Psoas muscle (tissue), 8 donors: ENCODE data around the gene TCF12. TPM values are rescaled to one million over a fixed set of nuclear protein-coding genes. Genes with fewer than 3 reads are reported as not detected.

ENCODE experiments used
- ATAC-seq, 4 donors: fragments of 200-7000 bp; cut with Tn5 transposase; one replicate each; pipeline ENCODE4 v1.9.1; 2020; ENCODE audit warnings: moderate library complexity in 3 of 4, mild to moderate bottlenecking in 2 of 4
- DNase-seq, 2 donors: peaks; one replicate each; pipeline ENCODE4 v3.0.0-alpha.2; 2020
- H3K27ac ChIP-seq: fragments of 200-600 bp; one replicate; pipeline ENCODE4 v1.8.0; 2022
- H3K27me3 ChIP-seq, 3 donors: fragments of 200-600 bp in 1 of 3; one replicate each; pipeline versions ENCODE4 v1.6.1 to v1.8.0; 2013 to 2022; ENCODE audit warnings: low read length in 2 of 3, mild to moderate bottlenecking in 2 of 3, moderate library complexity in 1 of 3; ENCODE audit not compliant: insufficient read depth in 3 of 3
- H3K36me3 ChIP-seq, 2 donors: fragments of 200-600 bp in 1 of 2; one replicate each; pipeline versions ENCODE4 v1.6.1 to v1.8.0; 2013 to 2022; ENCODE audit warnings: low read depth in 1 of 2, mild to moderate bottlenecking in 1 of 2, moderate library complexity in 1 of 2; ENCODE audit not compliant: insufficient read depth in 1 of 2
- H3K4me1 ChIP-seq: fragments of 200-600 bp; one replicate; pipeline ENCODE4 v1.8.0; 2022
- H3K4me3 ChIP-seq: fragments of 200-600 bp; one replicate; pipeline ENCODE4 v1.8.0; 2022; ENCODE audit warnings: mild to moderate bottlenecking
- H3K9me3 ChIP-seq: fragments of 200-600 bp; one replicate; pipeline ENCODE4 v1.8.0; 2022
- WGBS, 3 donors: extraction: QIAGEN DNeasy Blood & Tissue Kit; methylation state at CpG; one replicate each; pipeline versions ENCODE4 v1.1.6 to v1.1.7; 2013; 5-methylcytosine and 5-hydroxymethylcytosine counted together
- intact Hi-C, 2 donors: fragments of 100-400 bp; cut with DNase I; formaldehyde crosslinking; loops; one replicate each; pipeline versions ENCODE4 v1.11.0 to v1.14.2; 2022
- polyA plus RNA-seq, 3 donors: library from polyadenylated mRNA; stranded (reverse); fragments of 200-250 nt; gene quantifications; one replicate each; pipeline ENCODE4 v1.2.3, GENCODE V29; 2013
- total RNA-seq, 4 donors: library from RNA; stranded (reverse); fragmentation: NEBNext Ultra II Directional in 2 of 4; extraction: Animal tissue kit (Norgen Biotek cat#: 25700) in 2 of 4; gene quantifications; one replicate each; pipeline versions ENCODE4 v1.2.1 to v1.2.4, GENCODE V29; 2021 to 2023
- TF ChIP-seq, protein P1 (sequence below): fragments of 200-600 bp; IDR thresholded peaks from one replicate; pipeline ENCODE4 v1.8.0; 2022; ENCODE audit warnings: antibody characterized with exemption
- donor health status: healthy with polysubstance abuse.
- donor health status: DM: no; HTN: no; CAD: no; lungs with moderate emphysema.
- donor health status: Bipolar disorder and iron deficiency.
- donor health status: healthy.
- donor health status: DM: yes; HTN: yes; CAD: no.
- donor health status: DM: no; HTN: no; CAD: no.
- donor health status: DM: no; HTN: no; CAD: no.
- donor health status: DM: yes; HTN: yes; CAD: no.

TCF12 gene
- total and polyA plus RNA-seq, 7 donors, result 10.5 to 53.1 (median 30.5) TPM

DNA sequence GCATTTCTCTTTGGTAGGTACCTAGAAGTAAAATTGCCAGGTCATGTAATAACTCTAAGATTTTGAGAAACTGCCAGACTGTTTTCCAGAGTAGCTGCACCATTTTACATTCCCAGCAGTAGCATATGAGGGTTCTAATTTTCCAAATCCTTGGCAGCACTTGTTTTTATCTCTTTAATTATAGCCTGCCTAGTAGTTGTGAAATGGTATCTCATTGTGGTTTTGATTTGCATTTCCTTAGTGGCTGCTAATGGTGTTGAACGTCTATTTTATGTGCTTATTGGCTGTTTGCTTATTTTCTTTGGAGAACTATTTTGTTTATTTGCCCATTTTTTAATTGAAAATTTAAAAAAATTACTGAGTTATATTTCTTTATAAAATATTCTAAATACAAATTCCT is 117.9 kb downstream of the TCF12 start:
- 11 to 22% (median 13%) methylated on average over 1 of the region's 1 CpG for WGBS, 3 donors
- intact Hi-C loops, result no loop called here
- no peaks in the 10 kb centered on the region for H3K9me3 ChIP-seq

DNA sequence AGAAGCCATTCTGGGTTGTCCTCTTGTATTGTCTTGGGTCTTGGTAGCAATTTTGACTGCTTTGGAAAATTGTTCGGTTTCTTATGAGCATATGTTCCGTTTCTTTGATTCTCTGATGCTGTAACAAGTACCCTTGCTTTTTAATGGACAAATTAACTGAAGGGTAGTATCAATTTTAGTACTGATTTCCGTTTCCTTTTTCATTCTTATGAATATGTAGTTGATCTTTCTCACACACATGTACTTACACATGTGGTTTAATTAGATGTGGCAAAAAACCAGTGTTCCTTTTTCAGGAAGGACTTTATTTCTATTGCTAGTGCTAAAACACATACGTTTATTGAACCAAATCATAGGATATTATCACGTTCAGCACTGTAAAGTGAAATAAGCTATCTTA is 119.1 kb downstream of the TCF12 start:
- no peaks in the 10 kb centered on the region for H3K9me3 ChIP-seq
- no peak overlapping the region for H3K4me3 ChIP-seq
- intact Hi-C loops, result no loop called here
- 96 to 98% (median 97%) methylated on average over 5 of the region's 5 CpGs for WGBS, 3 donors
- ATAC-seq (no peak), DNase-seq (no peak)
- H3K36me3 ChIP-seq, result no peaks in the 10 kb centered on the region
- H3K27me3 ChIP-seq, result no peaks in the 10 kb centered on the region
- TF ChIP-seq, protein P1, sequence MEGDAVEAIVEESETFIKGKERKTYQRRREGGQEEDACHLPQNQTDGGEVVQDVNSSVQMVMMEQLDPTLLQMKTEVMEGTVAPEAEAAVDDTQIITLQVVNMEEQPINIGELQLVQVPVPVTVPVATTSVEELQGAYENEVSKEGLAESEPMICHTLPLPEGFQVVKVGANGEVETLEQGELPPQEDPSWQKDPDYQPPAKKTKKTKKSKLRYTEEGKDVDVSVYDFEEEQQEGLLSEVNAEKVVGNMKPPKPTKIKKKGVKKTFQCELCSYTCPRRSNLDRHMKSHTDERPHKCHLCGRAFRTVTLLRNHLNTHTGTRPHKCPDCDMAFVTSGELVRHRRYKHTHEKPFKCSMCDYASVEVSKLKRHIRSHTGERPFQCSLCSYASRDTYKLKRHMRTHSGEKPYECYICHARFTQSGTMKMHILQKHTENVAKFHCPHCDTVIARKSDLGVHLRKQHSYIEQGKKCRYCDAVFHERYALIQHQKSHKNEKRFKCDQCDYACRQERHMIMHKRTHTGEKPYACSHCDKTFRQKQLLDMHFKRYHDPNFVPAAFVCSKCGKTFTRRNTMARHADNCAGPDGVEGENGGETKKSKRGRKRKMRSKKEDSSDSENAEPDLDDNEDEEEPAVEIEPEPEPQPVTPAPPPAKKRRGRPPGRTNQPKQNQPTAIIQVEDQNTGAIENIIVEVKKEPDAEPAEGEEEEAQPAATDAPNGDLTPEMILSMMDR, result no peak
- no peak overlapping the region for H3K27ac ChIP-seq
- H3K4me1 ChIP-seq, result peaks cover 33% of the 10 kb centered on the region

More for the DNA sequence above, 117.9 kb downstream of the TCF12 start:
- Histone ChIP-seq H3K36me3 (no peaks in the 10 kb centered on the region), H3K4me3 (no peak overlapping the region), H3K27me3 (no peaks in the 10 kb centered on the region), H3K4me1 (peaks cover 42% of the 10 kb centered on the region), H3K27ac (no peak overlapping the region)
- TF ChIP-seq, protein P1, result no peak
- ATAC-seq (no peak), DNase-seq (no peak)

DNA sequence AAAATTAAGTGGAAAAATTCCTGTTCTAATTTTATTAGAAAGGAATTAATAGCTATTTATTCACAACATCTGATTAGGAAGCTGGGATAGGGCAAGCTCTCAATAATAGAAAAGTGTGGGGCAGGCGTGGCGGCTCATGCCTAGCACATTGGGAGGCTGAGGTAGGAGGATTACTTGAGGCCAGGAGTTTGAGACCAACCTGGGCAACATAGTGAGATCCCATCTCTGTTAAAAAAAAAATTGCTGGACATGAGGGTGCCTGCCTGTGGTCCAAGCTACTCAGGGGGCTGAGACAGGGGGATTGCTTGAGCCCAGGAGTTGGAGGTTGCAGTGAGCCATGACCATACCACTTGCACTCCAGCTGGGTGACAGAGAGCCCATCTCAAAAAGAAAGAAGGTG is 119.6 kb downstream of the TCF12 start:
- Histone ChIP-seq H3K4me1 (peaks cover 33% of the 10 kb centered on the region), H3K4me3 (no peak overlapping the region), H3K36me3 (no peaks in the 10 kb centered on the region), H3K27me3 (no peaks in the 10 kb centered on the region), H3K9me3 (no peaks in the 10 kb centered on the region), H3K27ac (no peak overlapping the region)
- no peak for DNase-seq
- TF ChIP-seq, protein P1, result no peak
- 98 to 100% (median 100%) methylated on average over 2 of the region's 2 CpGs for WGBS, 3 donors
- intact Hi-C loops, result no loop called here
- ATAC-seq, result no peak

DNA sequence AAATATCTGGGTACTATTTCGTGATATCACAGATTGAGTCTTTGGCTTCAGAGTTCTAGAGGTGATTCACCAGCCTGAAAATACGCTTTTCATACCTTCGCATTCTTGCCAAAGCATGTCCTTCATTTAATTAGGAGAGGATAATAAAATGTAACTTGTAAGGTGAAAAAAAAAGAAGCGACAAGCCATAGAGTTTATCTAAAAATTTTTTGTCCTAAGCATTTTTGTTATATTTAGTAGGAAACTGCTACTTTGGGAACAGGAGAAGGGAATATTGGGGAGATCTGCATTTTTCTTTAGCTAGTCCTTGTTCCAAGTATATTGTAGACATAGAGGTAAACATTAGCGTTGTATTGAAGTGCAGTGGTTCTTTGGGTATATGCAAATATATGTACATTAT is 120.1 kb downstream of the TCF12 start:
- Histone ChIP-seq H3K4me1 (peaks cover 34% of the 10 kb centered on the region), H3K4me3 (no peak overlapping the region), H3K36me3 (no peaks in the 10 kb centered on the region), H3K9me3 (no peaks in the 10 kb centered on the region), H3K27ac (no peak overlapping the region), H3K27me3 (no peaks in the 10 kb centered on the region)
- TF ChIP-seq, protein P1, result no peak
- ATAC-seq, result no peak
- intact Hi-C loops, result no loop called here
- WGBS, 3 donors, result 96 to 97% (median 97%) methylated on average over 5 of the region's 5 CpGs
- DNase-seq, result no peak

DNA sequence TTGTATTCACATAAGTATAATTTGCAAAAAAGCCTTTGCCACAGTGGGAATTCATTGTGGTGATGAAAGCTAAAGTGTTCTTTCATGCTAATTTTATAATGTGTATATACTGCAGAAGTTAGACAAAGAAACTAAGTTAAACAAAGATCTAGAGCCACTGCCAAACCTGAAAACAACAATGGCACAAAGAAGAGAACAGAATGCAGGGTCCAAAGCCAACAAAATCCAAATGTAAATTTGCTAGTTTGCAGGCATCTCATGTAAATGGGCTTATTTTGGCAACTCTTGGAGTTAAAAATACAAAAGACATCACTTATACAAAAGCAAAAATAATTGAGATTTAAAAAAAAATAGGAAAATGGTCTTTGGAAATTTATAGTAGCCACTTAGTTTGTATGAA is 123.0 kb downstream of the TCF12 start:
- ATAC-seq, result no peak

More for the DNA sequence above, 123.0 kb downstream of the TCF12 start:
- Histone ChIP-seq H3K27me3 (no peaks in the 10 kb centered on the region), H3K27ac (no peak overlapping the region), H3K4me1 (peaks cover 43% of the 10 kb centered on the region), H3K36me3 (no peaks in the 10 kb centered on the region), H3K9me3 (no peaks in the 10 kb centered on the region), H3K4me3 (no peak overlapping the region)
- intact Hi-C loops, result loop anchor here in 1 of 2 donors (10.0 kb wide), 1 partner anchor 73 kb away; no protein-coding TSS in a partner anchor
- no peak for DNase-seq
- TF ChIP-seq, protein P1, result no peak
